Measurements from ENCODE around the gene EHD3. TPM values are rescaled to one million over a fixed set of nuclear protein-coding genes. Genes with fewer than 3 reads are reported as not detected.

The EHD3 gene
- total RNA-seq, 2 experiments from 2014 or later: 0.67 to 0.74 TPM

- CTCF ChIA-PET: no interaction called here
- Mint-ChIP-seq H3K27ac (no peak overlapping the region), H3K36me3 (ENCODE audit: low read depth) (no peaks in the 10 kb centered on the region), H3K4me3 (no peak overlapping the region), H3K9me3 (no peaks in the 10 kb centered on the region), H3K27me3 (ENCODE audit: low read depth) (peaks cover 2% of the 10 kb centered on the region), H3K4me1 (ENCODE audit: low read depth) (peaks cover 14% of the 10 kb centered on the region)
- intact Hi-C loops (cut with micrococcal nuclease): loop anchor here (2.0 to 5.0 kb wide), 2 partner anchors 93 to 1084 kb away; partner anchors contain the start of gene YPEL5
- DNase-seq: no peak
Observed at GRCh38 chr2:31231571-31232302, 2.2 kb upstream of the EHD3 start.

- Mint-ChIP-seq H3K4me1 (ENCODE audit: low read depth) (peaks cover 14% of the 10 kb centered on the region), H3K36me3 (ENCODE audit: low read depth) (no peaks in the 10 kb centered on the region), H3K9me3 (no peaks in the 10 kb centered on the region), H3K27me3 (ENCODE audit: low read depth) (peaks cover 2% of the 10 kb centered on the region), H3K27ac (no peak overlapping the region), H3K4me3 (no peak overlapping the region)
- DNase-seq: no peak
- intact Hi-C loops (cut with micrococcal nuclease): loop anchor here (2.0 to 5.0 kb wide), 2 partner anchors 92 to 1085 kb away; partner anchors contain the start of gene YPEL5
- CTCF ChIA-PET: no interaction called here
Observed at GRCh38 chr2:31232586-31232985, 1.4 kb upstream of the EHD3 start.

- peak overlapping the region; percentile 64 for H3K4me3 Mint-ChIP-seq
- DNase-seq: no peak
- no peaks in the 10 kb centered on the region for H3K9me3 Mint-ChIP-seq
- H3K36me3 Mint-ChIP-seq (ENCODE audit: low read depth): no peaks in the 10 kb centered on the region
- CTCF ChIA-PET: interaction anchor here (0.9 kb wide), 1 partner anchor 100 kb away, joined by 4 read pairs; no protein-coding TSS in a partner anchor
- H3K27ac Mint-ChIP-seq: no peak overlapping the region
- peaks cover under 1% of the 10 kb centered on the region for H3K27me3 Mint-ChIP-seq (ENCODE audit: low read depth)
- intact Hi-C loops (cut with micrococcal nuclease): loop anchor here (2.0 to 5.0 kb wide), 2 partner anchors 92 to 1086 kb away; partner anchors contain the start of gene YPEL5
- H3K4me1 Mint-ChIP-seq (ENCODE audit: low read depth): peaks cover 14% of the 10 kb centered on the region
Observed at GRCh38 chr2:31233231-31233630, 721 bp upstream of the EHD3 start.

- peaks cover 14% of the 10 kb centered on the region for H3K4me1 Mint-ChIP-seq (ENCODE audit: low read depth)
- intact Hi-C loops (cut with micrococcal nuclease): loop anchor here (2.0 to 5.0 kb wide), 2 partner anchors 98 to 1088 kb away; partner anchors contain the start of gene YPEL5
- H3K4me3 Mint-ChIP-seq: peak overlapping the region; percentile 57
- CTCF ChIA-PET: interaction anchor here (0.6 kb wide), 1 partner anchor 860 kb away, joined by 5 read pairs; no protein-coding TSS in a partner anchor
- no peak overlapping the region for H3K27ac Mint-ChIP-seq
- H3K9me3 Mint-ChIP-seq: no peaks in the 10 kb centered on the region
- no peaks in the 10 kb centered on the region for H3K36me3 Mint-ChIP-seq (ENCODE audit: low read depth)
- DNase-seq: no peak
- H3K27me3 Mint-ChIP-seq (ENCODE audit: low read depth): no peaks in the 10 kb centered on the region
Observed at GRCh38 chr2:31234683-31235503, 941 bp downstream of the EHD3 start.

GRCh38 chr2:31235504-31235902 lies 1.6 kb downstream of the EHD3 start:
- intact Hi-C loops (cut with micrococcal nuclease): loop anchor here (2.0 kb wide), 1 partner anchor 97 kb away; no protein-coding TSS in a partner anchor
- peaks cover 14% of the 10 kb centered on the region for H3K4me1 Mint-ChIP-seq (ENCODE audit: low read depth)
- H3K4me3 Mint-ChIP-seq: no peak overlapping the region
- DNase-seq: no peak
- no peaks in the 10 kb centered on the region for H3K27me3 Mint-ChIP-seq (ENCODE audit: low read depth)
- H3K27ac Mint-ChIP-seq: no peak overlapping the region
- CTCF ChIA-PET: interaction anchor here (0.6 kb wide), 1 partner anchor 861 kb away, joined by 5 read pairs; no protein-coding TSS in a partner anchor
- no peaks in the 10 kb centered on the region for H3K36me3 Mint-ChIP-seq (ENCODE audit: low read depth)
- H3K9me3 Mint-ChIP-seq: no peaks in the 10 kb centered on the region

GRCh38 chr2:31236433-31237205 lies 2.7 kb downstream of the EHD3 start:
- H3K4me1 Mint-ChIP-seq (ENCODE audit: low read depth): peaks cover 14% of the 10 kb centered on the region
- no peak overlapping the region for H3K27ac Mint-ChIP-seq
- H3K4me3 Mint-ChIP-seq: no peak overlapping the region
- CTCF ChIA-PET: interaction anchor here (0.8 kb wide), 1 partner anchor 97 kb away, joined by 3 read pairs; no protein-coding TSS in a partner anchor
- no peak for DNase-seq
- H3K9me3 Mint-ChIP-seq: no peaks in the 10 kb centered on the region
- no peaks in the 10 kb centered on the region for H3K27me3 Mint-ChIP-seq (ENCODE audit: low read depth)
- no peaks in the 10 kb centered on the region for H3K36me3 Mint-ChIP-seq (ENCODE audit: low read depth)
- intact Hi-C loops (cut with micrococcal nuclease): no loop called here

- H3K27ac Mint-ChIP-seq: no peak overlapping the region
- no peak for DNase-seq
- no peaks in the 10 kb centered on the region for H3K27me3 Mint-ChIP-seq (ENCODE audit: low read depth)
- no peak overlapping the region for H3K4me3 Mint-ChIP-seq
- H3K4me1 Mint-ChIP-seq (ENCODE audit: low read depth): peaks cover 14% of the 10 kb centered on the region
- intact Hi-C loops (cut with micrococcal nuclease): no loop called here
- CTCF ChIA-PET: interaction anchor here (0.8 kb wide), 1 partner anchor 96 kb away, joined by 3 read pairs; no protein-coding TSS in a partner anchor
- no peaks in the 10 kb centered on the region for H3K36me3 Mint-ChIP-seq (ENCODE audit: low read depth)
- H3K9me3 Mint-ChIP-seq: no peaks in the 10 kb centered on the region
Observed at GRCh38 chr2:31237348-31238017, 3.5 kb downstream of the EHD3 start.

- no peak for DNase-seq
- no peaks in the 10 kb centered on the region for H3K36me3 Mint-ChIP-seq (ENCODE audit: low read depth)
- peaks cover 10% of the 10 kb centered on the region for H3K4me1 Mint-ChIP-seq (ENCODE audit: low read depth)
- H3K27ac Mint-ChIP-seq: no peak overlapping the region
- CTCF ChIA-PET: interaction anchor here (1.2 kb wide), 1 partner anchor 95 kb away, joined by 5 read pairs; no protein-coding TSS in a partner anchor
- intact Hi-C loops (cut with micrococcal nuclease): no loop called here
- no peaks in the 10 kb centered on the region for H3K27me3 Mint-ChIP-seq (ENCODE audit: low read depth)
- no peaks in the 10 kb centered on the region for H3K9me3 Mint-ChIP-seq
- no peak overlapping the region for H3K4me3 Mint-ChIP-seq
Observed at GRCh38 chr2:31238126-31238905, 4.4 kb downstream of the EHD3 start.

GRCh38 chr2:31238906-31239592 lies 5.1 kb downstream of the EHD3 start:
- Mint-ChIP-seq H3K4me1 (ENCODE audit: low read depth) (peaks cover 8% of the 10 kb centered on the region), H3K36me3 (ENCODE audit: low read depth) (no peaks in the 10 kb centered on the region), H3K27ac (no peak overlapping the region), H3K9me3 (no peaks in the 10 kb centered on the region), H3K4me3 (no peak overlapping the region), H3K27me3 (ENCODE audit: low read depth) (no peaks in the 10 kb centered on the region)
- CTCF ChIA-PET: interaction anchor here (1.2 kb wide), 1 partner anchor 94 kb away, joined by 5 read pairs; no protein-coding TSS in a partner anchor
- DNase-seq: no peak
- intact Hi-C loops (cut with micrococcal nuclease): no loop called here

- Mint-ChIP-seq H3K9me3 (no peaks in the 10 kb centered on the region), H3K27ac (no peak overlapping the region), H3K36me3 (ENCODE audit: low read depth) (peaks cover under 1% of the 10 kb centered on the region), H3K4me1 (ENCODE audit: low read depth) (peaks cover 7% of the 10 kb centered on the region), H3K27me3 (ENCODE audit: low read depth) (no peaks in the 10 kb centered on the region), H3K4me3 (no peak overlapping the region)
- intact Hi-C loops (cut with micrococcal nuclease): no loop called here
- DNase-seq: no peak
- CTCF ChIA-PET: no interaction called here
Observed at GRCh38 chr2:31239593-31240177, 5.7 kb downstream of the EHD3 start.

All from activated naive CD4-positive, alpha-beta T cell treated with anti-CD3 and anti-CD28 coated beads for 36 hours (primary cell).